ENCODE measurements around the gene IFNA2. TPM values are rescaled to one million over a fixed set of nuclear protein-coding genes. Genes with fewer than 3 reads are reported as not detected.

The IFNA2 gene
- total and polyA plus RNA-seq, 2 of the 4 experiments (the other 2 are of a cell fraction): not detected

GRCh38 chr9:21340735-21341134, 44.5 kb downstream of the IFNA2 start:
- no peak overlapping the region for H2BK20ac ChIP-seq (ENCODE audit: low read depth, low read length)
- peaks cover 7% of the 10 kb centered on the region for H3K27me3 ChIP-seq (ENCODE audit: control insufficient read depth, insufficient read depth, low read length)
- no peaks in the 10 kb centered on the region for H4K20me1 ChIP-seq (ENCODE audit: insufficient read depth, low read length)
- no peak overlapping the region for H3K4ac ChIP-seq (ENCODE audit: low read depth, low read length)
- no peaks in the 10 kb centered on the region for H3K79me1 ChIP-seq (ENCODE audit: low read depth in 1 of 2, low read length in 2 of 2)
- H3K4me3 ChIP-seq (ENCODE audit: insufficient read depth, low read depth, low read length): no peak overlapping the region
- no peak overlapping the region for H2BK15ac ChIP-seq (ENCODE audit: low read depth, low read length)
- BruUV-seq (replicated peaks): no TSS peak
- POLR2A ChIA-PET (ENCODE audit: unreplicated experiment): no interaction called here
- no peak overlapping the region for H2AK5ac ChIP-seq (ENCODE audit: low read depth, low read length)
- no peak overlapping the region for H3K4me2 ChIP-seq (ENCODE audit: low read depth, low read length)
- H3K56ac ChIP-seq (ENCODE audit: extremely low read depth, insufficient read depth, low read length): no peak overlapping the region
- intact Hi-C loops (cut with micrococcal nuclease): no loop called here
- no peak overlapping the region for H2BK120ac ChIP-seq (ENCODE audit: low read depth, low read length)
- no peaks in the 10 kb centered on the region for H3K9me3 ChIP-seq (ENCODE audit: control insufficient read depth, insufficient read depth, low read length)
- H3K36me3 ChIP-seq (ENCODE audit: control insufficient read depth, insufficient read depth, low read length): no peaks in the 10 kb centered on the region
- CTCF ChIA-PET: no interaction called here
- H3K14ac ChIP-seq (replicated peaks; ENCODE audit: low read depth, low read length): no peak overlapping the region
- ATAC-seq (ENCODE audit: low read depth) (no peak), DNase-seq (no peak)
- in situ Hi-C loops (cut with MboI; ENCODE audit: low sequenced_read_pairs): loop anchor here (25.0 kb wide), 2 partner anchors 322 to 672 kb away; partner anchors contain the start of gene CDKN2B
- H2AK9ac ChIP-seq (replicated peaks; ENCODE audit: low read depth, low read length, poor library complexity): no peak overlapping the region
- no peak overlapping the region for H3K27ac ChIP-seq (ENCODE audit: insufficient read depth, low read length)
- H4K91ac ChIP-seq (ENCODE audit: insufficient read depth, low read depth, low read length): no peak overlapping the region
- H2AFZ ChIP-seq (replicated peaks; ENCODE audit: low read length, poor library complexity): no peak overlapping the region
- no peak overlapping the region for H3K18ac ChIP-seq (ENCODE audit: low read depth, low read length)
- no peak overlapping the region for H3K23ac ChIP-seq (ENCODE audit: low read depth, low read length)
- TF ChIP-seq MAZ (IDR thresholded peaks at IDR 0.05; ENCODE audit: borderline replicate concordance, low read depth, low read length): no peak
- no peak for TF ChIP-seq CEBPB (IDR thresholded peaks at IDR 0.05; ENCODE audit: low read depth, low read length)
- no peak for TF ChIP-seq BHLHE40 (IDR thresholded peaks at IDR 0.05; ENCODE audit: low read depth, low read length)
- TF ChIP-seq SMC3 (IDR thresholded peaks at IDR 0.05; ENCODE audit: low read depth, low read length): no peak
- TF ChIP-seq FOS (IDR thresholded peaks at IDR 0.05; ENCODE audit: low read depth, low read length): no peak
- no peak for TF ChIP-seq MAFK (IDR thresholded peaks at IDR 0.05; ENCODE audit: low read depth, low read length)
- no peak for TF ChIP-seq CHD1 (IDR thresholded peaks at IDR 0.05; ENCODE audit: low read depth, low read length)
- dilution Hi-C loops (cut with HindIII; ENCODE audit: low sequenced_read_pairs, unreplicated experiment): no loop called here
- H4K5ac ChIP-seq (ENCODE audit: low read depth, low read length): no peak overlapping the region
- H2BK5ac ChIP-seq (ENCODE audit: low read depth, low read length, poor library complexity, severe bottlenecking): no peak overlapping the region
- WGBS, 2 experiments (ENCODE audit: extremely low coverage in 2 of 2, insufficient read length in 1 of 2): no CpG with 5 or more reads among the region's 4 CpGs
- H3K9me1 ChIP-seq (ENCODE audit: insufficient read depth, low read length): no peaks in the 10 kb centered on the region
- H3K4me1 ChIP-seq (ENCODE audit: control insufficient read depth, insufficient read depth, low read length): no peaks in the 10 kb centered on the region
- no peak overlapping the region for H4K8ac ChIP-seq (ENCODE audit: low read depth in 2 of 2, low read length in 2 of 2)
- H3K9ac ChIP-seq (ENCODE audit: low read depth, low read length): no peak overlapping the region
